GM23338 (cell line): ENCODE measurements around the gene IDI2. TPM values are rescaled to one million over a fixed set of nuclear protein-coding genes. Genes with fewer than 3 reads are reported as not detected.

Experiments
- ATAC-seq: fragments of 200-7000 bp; cut with Tn5 transposase; 3 replicates; pipeline ENCODE4 v1.9.1; 2020
- DNase-seq: peaks from one replicate; pipeline ENCODE4 v3.0.0-alpha.2; 2015; ENCODE audit warnings: low spot score
- H2AFZ ChIP-seq: fragments of 200-600 bp; sonication (generic); 2 replicates; pipeline ENCODE4 v1.8.0; 2016; ENCODE audit warnings: antibody characterized with exemption, mild to moderate bottlenecking, moderate library complexity
- H3F3A ChIP-seq: fragments of 200-600 bp; sonication (generic); replicated peaks from 2 replicates; pipeline ENCODE4 v1.8.0; 2017; ENCODE audit warnings: antibody characterized with exemption, mixed run types, low read depth
- H3K27ac ChIP-seq: fragments of 200-600 bp; sonication (generic); 2 replicates; pipeline ENCODE4 v1.6.1; 2016; ENCODE audit warnings: low read depth
- H3K27me3 ChIP-seq: fragments of 200-600 bp; sonication (generic); 2 replicates; pipeline ENCODE4 v1.8.0; 2016; ENCODE audit warnings: mild to moderate bottlenecking, mixed run types, moderate library complexity; ENCODE audit not compliant: insufficient read depth
- H3K36me3 ChIP-seq: fragments of 200-600 bp; sonication (generic); 2 replicates; pipeline ENCODE4 v1.8.0; 2016; ENCODE audit warnings: mild to moderate bottlenecking; ENCODE audit not compliant: insufficient read depth
- H3K4me1 ChIP-seq: fragments of 200-600 bp; sonication (generic); 2 replicates; pipeline ENCODE4 v1.8.0; 2016; ENCODE audit warnings: mild to moderate bottlenecking, moderate library complexity; ENCODE audit not compliant: insufficient read depth
- H3K4me2 ChIP-seq: fragments of 200-600 bp; sonication (generic); 2 replicates; pipeline ENCODE4 v1.7.1; 2017; ENCODE audit warnings: mixed run types
- H3K4me3 ChIP-seq: fragments of 200-600 bp; sonication (generic); 2 replicates; pipeline ENCODE4 v1.6.1; 2016; ENCODE audit warnings: mixed run types
- H3K79me2 ChIP-seq: fragments of 200-600 bp; sonication (generic); replicated peaks from 2 replicates; pipeline ENCODE4 v1.8.0; 2017; ENCODE audit warnings: mild to moderate bottlenecking; ENCODE audit not compliant: insufficient read depth
- H3K9me2 ChIP-seq: fragments of 200-600 bp; sonication (generic); 2 replicates; pipeline ENCODE4 v1.8.0; 2017; ENCODE audit not compliant: insufficient read depth
- H4K20me1 ChIP-seq: fragments of 200-600 bp; sonication (generic); replicated peaks from 2 replicates; pipeline ENCODE4 v1.8.0; 2017; ENCODE audit warnings: mild to moderate bottlenecking; ENCODE audit not compliant: insufficient read depth
- H3K27ac Mint-ChIP-seq: 2 replicates; pipeline ENCODE4 v1.8.0; 2020; ENCODE audit warnings: inconsistent platforms, mild to moderate bottlenecking, moderate library complexity, mixed read lengths
- H3K27me3 Mint-ChIP-seq: 3 replicates; pipeline ENCODE4 v1.8.0; 2022; ENCODE audit warnings: low read depth, mild to moderate bottlenecking, moderate library complexity, mixed read lengths, inconsistent platforms; ENCODE audit not compliant: insufficient read depth, poor library complexity
- H3K36me3 Mint-ChIP-seq: 3 replicates; pipeline ENCODE4 v1.8.0; 2021; ENCODE audit warnings: low read depth, mild to moderate bottlenecking, inconsistent platforms, moderate library complexity, mixed read lengths
- H3K4me1 Mint-ChIP-seq: 3 replicates; pipeline ENCODE4 v1.8.0; 2020; ENCODE audit warnings: mild to moderate bottlenecking, inconsistent platforms, mixed read lengths
- H3K4me3 Mint-ChIP-seq: 3 replicates; pipeline ENCODE4 v1.8.0; 2021; ENCODE audit warnings: moderate library complexity, mild to moderate bottlenecking, inconsistent platforms, mixed read lengths
- H3K9me3 Mint-ChIP-seq: 3 replicates; pipeline ENCODE4 v1.8.0; 2020; ENCODE audit warnings: moderate library complexity, mild to moderate bottlenecking, inconsistent platforms, mixed read lengths
- CREB1 ChIP-seq: fragments of 250-450 bp; sonication (Bioruptor Pico); IDR thresholded peaks from 2 replicates; pipeline ENCODE4 v1.5.0; 2020; ENCODE audit warnings: low read depth, mild to moderate bottlenecking, moderate library complexity
- EZH2phosphoT487 ChIP-seq: fragments of 200-600 bp; sonication (generic); IDR thresholded peaks from one replicate; pipeline ENCODE4 v1.8.1; 2018; ENCODE audit warnings: antibody characterized with exemption; ENCODE audit not compliant: unreplicated experiment
- JUNB ChIP-seq: IDR thresholded peaks from one replicate; pipeline ENCODE4 v1.6.1; 2016; ENCODE audit warnings: antibody characterized with exemption; ENCODE audit not compliant: unreplicated experiment
- NANOG ChIP-seq: IDR thresholded peaks from 2 replicates; pipeline ENCODE4 v1.6.1; 2016; ENCODE audit warnings: antibody characterized with exemption, borderline replicate concordance
- POLR2AphosphoS5 ChIP-seq: IDR thresholded peaks from 2 replicates; pipeline ENCODE4 v1.6.1; 2016; ENCODE audit warnings: antibody characterized with exemption, low read depth
- STAT1 ChIP-seq: IDR thresholded peaks from one replicate; pipeline ENCODE4 v1.6.1; 2016; ENCODE audit warnings: antibody characterized with exemption; ENCODE audit not compliant: unreplicated experiment
- ZNF114 ChIP-seq: fragments of 250-450 bp; sonication (Bioruptor Pico); IDR thresholded peaks from 2 replicates; pipeline ENCODE4 v1.5.0; 2020; ENCODE audit warnings: mild to moderate bottlenecking, moderate library complexity
- ZNF331 ChIP-seq: fragments of 250-450 bp; sonication (Bioruptor Pico); IDR thresholded peaks from 2 replicates; pipeline ENCODE4 v1.5.0; 2020; ENCODE audit warnings: low read depth, mild to moderate bottlenecking, moderate library complexity
- polyA plus RNA-seq: library from polyadenylated mRNA; unstranded; fragments of >200 nt; fragmentation: Nextera tagmentation; extraction: Ambion mirVana; gene quantifications from 2 replicates; pipeline ENCODE4 v1.2.1, GENCODE V29; 2016
- total RNA-seq: library from RNA; depleted of rRNA; stranded (reverse); fragments of >200 nt; shearing (Covaris generic); gene quantifications from 2 replicates; pipeline ENCODE4 v1.2.3, GENCODE V29; 2014
- TF ChIP-seq, protein P1 (sequence below), 2 experiments: fragments of 200-600 bp in 1 of 2; sonication (generic) in 1 of 2; conservative IDR thresholded peaks; 2 replicates each; pipeline versions ENCODE4 v1.5.1 to v1.6.1; 2016 to 2017; ENCODE audit warnings: antibody characterized with exemption in 2 of 2, low read depth in 2 of 2, mild to moderate bottlenecking in 2 of 2, moderate library complexity in 1 of 2
- TF ChIP-seq, protein P2 (sequence below): IDR thresholded peaks from one replicate; pipeline ENCODE4 v1.6.1; 2018; ENCODE audit warnings: antibody characterized with exemption; ENCODE audit not compliant: unreplicated experiment

The IDI2 gene
- total and polyA plus RNA-seq, 2 experiments from 2014 or later, result not detected

DNA sequence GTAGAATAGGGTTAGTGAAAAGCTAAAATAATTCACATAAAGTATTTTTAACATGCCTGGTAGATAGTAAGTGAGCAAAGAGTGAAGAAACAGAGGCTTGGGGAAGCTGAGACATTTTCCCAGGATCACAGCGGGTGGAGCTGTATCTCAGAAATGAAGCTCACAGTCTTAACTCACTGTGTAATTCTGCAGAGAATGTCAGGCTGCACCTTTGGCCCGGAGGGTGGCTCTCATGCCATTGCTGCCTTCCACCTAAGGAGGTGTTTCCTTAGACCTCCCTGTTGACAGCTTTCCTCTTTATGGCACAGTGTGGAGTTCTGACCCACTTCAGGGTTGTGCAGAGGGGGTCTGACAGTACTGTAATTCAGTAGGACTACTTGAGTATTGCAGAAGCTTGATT lies 40.3 kb downstream of the IDI2 start (continued):
- TF ChIP-seq, protein P1, sequence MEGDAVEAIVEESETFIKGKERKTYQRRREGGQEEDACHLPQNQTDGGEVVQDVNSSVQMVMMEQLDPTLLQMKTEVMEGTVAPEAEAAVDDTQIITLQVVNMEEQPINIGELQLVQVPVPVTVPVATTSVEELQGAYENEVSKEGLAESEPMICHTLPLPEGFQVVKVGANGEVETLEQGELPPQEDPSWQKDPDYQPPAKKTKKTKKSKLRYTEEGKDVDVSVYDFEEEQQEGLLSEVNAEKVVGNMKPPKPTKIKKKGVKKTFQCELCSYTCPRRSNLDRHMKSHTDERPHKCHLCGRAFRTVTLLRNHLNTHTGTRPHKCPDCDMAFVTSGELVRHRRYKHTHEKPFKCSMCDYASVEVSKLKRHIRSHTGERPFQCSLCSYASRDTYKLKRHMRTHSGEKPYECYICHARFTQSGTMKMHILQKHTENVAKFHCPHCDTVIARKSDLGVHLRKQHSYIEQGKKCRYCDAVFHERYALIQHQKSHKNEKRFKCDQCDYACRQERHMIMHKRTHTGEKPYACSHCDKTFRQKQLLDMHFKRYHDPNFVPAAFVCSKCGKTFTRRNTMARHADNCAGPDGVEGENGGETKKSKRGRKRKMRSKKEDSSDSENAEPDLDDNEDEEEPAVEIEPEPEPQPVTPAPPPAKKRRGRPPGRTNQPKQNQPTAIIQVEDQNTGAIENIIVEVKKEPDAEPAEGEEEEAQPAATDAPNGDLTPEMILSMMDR (conservative IDR thresholded peaks at IDR 0.05; ENCODE audit: low read depth in 2 of 2), result no peak
- TF ChIP-seq, protein P2, sequence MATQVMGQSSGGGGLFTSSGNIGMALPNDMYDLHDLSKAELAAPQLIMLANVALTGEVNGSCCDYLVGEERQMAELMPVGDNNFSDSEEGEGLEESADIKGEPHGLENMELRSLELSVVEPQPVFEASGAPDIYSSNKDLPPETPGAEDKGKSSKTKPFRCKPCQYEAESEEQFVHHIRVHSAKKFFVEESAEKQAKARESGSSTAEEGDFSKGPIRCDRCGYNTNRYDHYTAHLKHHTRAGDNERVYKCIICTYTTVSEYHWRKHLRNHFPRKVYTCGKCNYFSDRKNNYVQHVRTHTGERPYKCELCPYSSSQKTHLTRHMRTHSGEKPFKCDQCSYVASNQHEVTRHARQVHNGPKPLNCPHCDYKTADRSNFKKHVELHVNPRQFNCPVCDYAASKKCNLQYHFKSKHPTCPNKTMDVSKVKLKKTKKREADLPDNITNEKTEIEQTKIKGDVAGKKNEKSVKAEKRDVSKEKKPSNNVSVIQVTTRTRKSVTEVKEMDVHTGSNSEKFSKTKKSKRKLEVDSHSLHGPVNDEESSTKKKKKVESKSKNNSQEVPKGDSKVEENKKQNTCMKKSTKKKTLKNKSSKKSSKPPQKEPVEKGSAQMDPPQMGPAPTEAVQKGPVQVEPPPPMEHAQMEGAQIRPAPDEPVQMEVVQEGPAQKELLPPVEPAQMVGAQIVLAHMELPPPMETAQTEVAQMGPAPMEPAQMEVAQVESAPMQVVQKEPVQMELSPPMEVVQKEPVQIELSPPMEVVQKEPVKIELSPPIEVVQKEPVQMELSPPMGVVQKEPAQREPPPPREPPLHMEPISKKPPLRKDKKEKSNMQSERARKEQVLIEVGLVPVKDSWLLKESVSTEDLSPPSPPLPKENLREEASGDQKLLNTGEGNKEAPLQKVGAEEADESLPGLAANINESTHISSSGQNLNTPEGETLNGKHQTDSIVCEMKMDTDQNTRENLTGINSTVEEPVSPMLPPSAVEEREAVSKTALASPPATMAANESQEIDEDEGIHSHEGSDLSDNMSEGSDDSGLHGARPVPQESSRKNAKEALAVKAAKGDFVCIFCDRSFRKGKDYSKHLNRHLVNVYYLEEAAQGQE, result no peak
- TF ChIP-seq JUNB, result no peak
- no peak for TF ChIP-seq POLR2AphosphoS5
- no peak for TF ChIP-seq CREB1 (CRISPR knock-in tag)
- no peak for TF ChIP-seq ZNF114 (CRISPR knock-in tag)
- TF ChIP-seq NANOG, result no peak
- no peak for TF ChIP-seq ZNF331
- TF ChIP-seq STAT1, result no peak
- TF ChIP-seq EZH2phosphoT487, result no peak

DNA sequence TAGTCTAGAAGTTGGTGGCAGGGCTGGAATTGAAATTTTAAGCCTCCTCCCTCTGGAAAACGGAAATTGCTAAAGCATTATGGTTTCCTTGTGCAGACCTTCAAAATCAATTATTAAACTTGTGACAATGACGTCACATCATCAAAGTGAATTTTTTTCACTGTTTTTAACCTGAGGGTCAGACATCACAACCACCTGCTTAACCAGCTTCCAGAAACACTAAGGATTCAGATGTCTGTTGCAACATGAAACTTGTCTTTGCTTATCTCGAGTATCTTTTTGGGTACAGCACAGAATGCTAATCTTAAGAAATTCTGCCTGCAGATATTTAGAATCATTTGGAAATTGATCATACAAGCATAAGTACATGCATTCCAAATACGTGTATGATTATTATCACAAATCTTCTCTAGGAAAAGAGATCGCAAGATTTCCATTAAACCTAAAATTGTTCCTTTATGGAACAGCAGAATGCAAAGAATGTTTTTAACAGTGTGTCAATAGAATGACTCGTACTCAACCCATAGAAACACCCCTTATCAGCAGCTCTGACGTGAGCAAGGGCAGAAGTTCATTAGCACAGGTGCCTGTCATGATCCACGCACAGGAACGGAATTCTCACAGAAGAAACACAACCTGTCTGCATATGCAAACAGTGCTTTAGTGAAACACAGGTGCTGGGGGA lies 41.5 kb downstream of the IDI2 start:
- Mint-ChIP-seq H3K36me3 (peaks cover 27% of the 10 kb centered on the region), H3K4me1 (peaks cover 7% of the 10 kb centered on the region), H3K27ac (no peak overlapping the region), H3K9me3 (peaks cover 29% of the 10 kb centered on the region), H3K27me3 (peaks cover 16% of the 10 kb centered on the region), H3K4me3 (no peak overlapping the region)
- H3F3A ChIP-seq, result 0 out of 2 replicates have a peak, but pooled peaks cover 2% of the 10 kb centered on the region
- no peaks in the 10 kb centered on the region for H3K9me2 ChIP-seq
- H3K4me3 ChIP-seq, result no peak overlapping the region
- peaks cover 2% of the 10 kb centered on the region; the same call in 1 of the 2 replicates for H4K20me1 ChIP-seq
- ATAC-seq (no peak), DNase-seq (no peak)
- no peak overlapping the region for H2AFZ ChIP-seq
- peaks cover 12% of the 10 kb centered on the region for H3K4me1 ChIP-seq
- no peaks in the 10 kb centered on the region for H3K27me3 ChIP-seq
- H3K4me2 ChIP-seq, result no peak overlapping the region
- no peak overlapping the region for H3K27ac ChIP-seq
- H3K36me3 ChIP-seq, result no peaks in the 10 kb centered on the region
- peaks cover 9% of the 10 kb centered on the region for H3K79me2 ChIP-seq
- TF ChIP-seq ZNF331 (no peak), ZNF114 (CRISPR knock-in tag) (no peak), POLR2AphosphoS5 (no peak), JUNB (no peak), NANOG (no peak)
- TF ChIP-seq, protein P2, result no peak
